ENCODE results near the gene EXD2. TPM values are rescaled to one million over a fixed set of nuclear protein-coding genes. Genes with fewer than 3 reads are reported as not detected.
"Not testable (repeated sequence)": the region's sequence is repeated elsewhere in the genome, so short reads cannot be mapped to it uniquely, and the experiment has no call there.

Gene EXD2
- polyA plus RNA-seq, 2 of the 4 experiments (the other 2 are of a cell fraction): 13.9 to 22.1 TPM

DNA sequence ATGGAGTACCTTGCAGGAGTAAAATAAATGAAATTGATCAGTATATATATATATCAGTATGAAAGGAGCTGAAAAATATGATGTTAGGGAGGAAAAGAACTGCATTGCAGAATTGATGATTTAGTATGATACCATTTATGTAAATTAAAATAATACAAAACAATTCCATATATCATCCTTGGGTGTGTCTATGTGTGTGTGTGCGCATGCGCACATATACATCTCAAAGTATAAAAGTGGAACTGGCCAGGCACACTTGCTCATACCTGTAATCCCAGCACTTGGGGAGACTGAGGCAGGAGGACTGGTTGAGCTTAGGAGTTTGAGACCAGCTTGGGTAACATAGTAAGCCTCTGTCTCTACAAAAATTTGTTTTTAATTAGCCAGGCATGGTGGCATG is 84.0 kb downstream of the EXD2 start:
- Histone ChIP-seq H3K9me3 (no peaks in the 10 kb centered on the region), H3K4me2 (no peak overlapping the region), H3K4me3 (no peak overlapping the region), H3K4me1 (no peaks in the 10 kb centered on the region), H3K27ac (no peak overlapping the region)
- TF ChIP-seq NPAS2 (CRISPR knock-in tag; IDR thresholded peaks at IDR 0.05; ENCODE audit: borderline replicate concordance) (no peak), KDM1A (IDR thresholded peaks at IDR 0.05; ENCODE audit: low read depth) (no peak)
- no peak for DNase-seq (ENCODE audit: low read depth in 1 of 2, low spot score in 1 of 2)
- no peak for ATAC-seq
- 98% methylated on average over 2 of the region's 2 CpGs for WGBS (ENCODE audit: missing lambda C conversion rate)
- FAIRE-seq: no peak
- ChIA-PET CTCF (interaction anchor here (1.3 to 6.5 kb wide), 4 partner anchors 12 to 71 kb away, joined by 5 to 45 read pairs (median 7); partner anchors contain the start of gene GALNT16), POLR2A (no interaction called here)

DNA sequence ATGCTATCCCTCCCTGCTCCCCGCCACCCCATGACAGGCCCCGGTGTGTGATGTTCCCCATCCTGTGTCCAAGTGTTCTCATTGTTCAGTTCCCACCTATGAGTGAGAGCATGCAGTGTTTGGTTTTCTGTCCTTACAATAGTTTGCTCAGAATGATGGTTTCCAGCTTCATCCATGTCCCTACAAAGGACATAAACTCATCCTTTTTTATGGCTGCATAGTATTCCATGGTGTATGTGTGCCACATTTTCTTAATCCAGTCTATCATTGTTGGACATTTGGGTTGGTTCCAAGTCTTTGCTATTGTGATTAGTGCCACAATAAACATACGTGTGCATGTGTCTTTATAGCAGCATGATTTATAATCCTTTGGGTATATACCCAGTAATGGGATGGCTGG is 86.1 kb downstream of the EXD2 start:
- WGBS (ENCODE audit: missing lambda C conversion rate): 83% methylated on average over 3 of the region's 3 CpGs

DNA sequence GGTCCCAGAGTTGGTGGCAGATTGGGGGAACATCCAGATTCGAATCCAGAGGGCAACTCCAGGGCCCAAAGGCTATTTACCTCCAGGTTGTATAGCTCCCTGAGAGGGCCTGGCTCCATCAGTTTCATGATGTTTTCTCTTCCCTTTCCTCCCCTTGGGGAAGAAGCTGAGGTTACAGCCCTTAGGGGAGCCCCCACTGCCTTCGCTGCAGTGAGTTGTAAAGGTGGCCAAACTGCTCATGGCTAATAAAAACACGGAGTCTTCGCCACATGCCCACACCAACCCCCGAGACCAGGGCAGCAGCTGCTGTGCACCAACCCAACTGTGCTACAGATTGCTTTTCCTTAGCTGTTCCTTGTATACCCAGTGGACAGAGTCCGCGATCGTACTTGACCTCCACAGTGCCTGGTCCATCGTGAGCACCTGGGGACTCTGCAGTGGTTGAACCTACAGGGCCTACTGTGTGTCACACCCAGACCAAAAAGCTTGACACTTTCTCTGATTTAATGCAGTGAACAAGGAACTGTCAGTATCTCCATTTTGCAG is 89.5 kb downstream of the EXD2 start:
- FAIRE-seq (no peak), DNase-seq (ENCODE audit: low read depth in 1 of 2, low spot score in 1 of 2) (no peak), ATAC-seq (no peak)
- WGBS (ENCODE audit: missing lambda C conversion rate): 71% methylated on average over 9 of the region's 9 CpGs
- no peak overlapping the region for H3K4me2 ChIP-seq
- ChIA-PET POLR2A (no interaction called here), CTCF (interaction anchor here (0.6 to 3.7 kb wide), 5 partner anchors 14 to 223 kb away, joined by 3 to 15 read pairs (median 4); partner anchors contain the start of gene GALNT16)
- no peak overlapping the region for H3K4me3 ChIP-seq
- TF ChIP-seq RCOR1 (IDR thresholded peaks at IDR 0.05; ENCODE audit: low read depth, low read length): no peak
- no peak for TF ChIP-seq CHD4 (IDR thresholded peaks at IDR 0.05; ENCODE audit: borderline replicate concordance)
- TF ChIP-seq MAZ (IDR thresholded peaks at IDR 0.05; ENCODE audit: borderline replicate concordance, low read depth, low read length): no peak
- TF ChIP-seq, protein P1, sequence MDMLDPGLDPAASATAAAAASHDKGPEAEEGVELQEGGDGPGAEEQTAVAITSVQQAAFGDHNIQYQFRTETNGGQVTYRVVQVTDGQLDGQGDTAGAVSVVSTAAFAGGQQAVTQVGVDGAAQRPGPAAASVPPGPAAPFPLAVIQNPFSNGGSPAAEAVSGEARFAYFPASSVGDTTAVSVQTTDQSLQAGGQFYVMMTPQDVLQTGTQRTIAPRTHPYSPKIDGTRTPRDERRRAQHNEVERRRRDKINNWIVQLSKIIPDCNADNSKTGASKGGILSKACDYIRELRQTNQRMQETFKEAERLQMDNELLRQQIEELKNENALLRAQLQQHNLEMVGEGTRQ (IDR thresholded peaks at IDR 0.05): no peak
- TF ChIP-seq CBX2 (IDR thresholded peaks at IDR 0.05; ENCODE audit: borderline replicate concordance, low read depth): no peak
- TF ChIP-seq HOXA7 (CRISPR knock-in tag; IDR thresholded peaks at IDR 0.05): no peak
- TF ChIP-seq ESRRA (IDR thresholded peaks at IDR 0.05; ENCODE audit: borderline replicate concordance, low read length): no peak
- TF ChIP-seq HEYL (CRISPR knock-in tag; IDR thresholded peaks at IDR 0.05): no peak
- H3K27ac ChIP-seq: no peak overlapping the region
- H3K9me3 ChIP-seq: no peaks in the 10 kb centered on the region
- no peaks in the 10 kb centered on the region for H3K4me1 ChIP-seq

More for the DNA sequence above, 86.1 kb downstream of the EXD2 start:
- H3K4me3 ChIP-seq; H3K4me2 ChIP-seq; H3K27ac ChIP-seq; POLR2A ChIA-PET; DNase-seq (ENCODE audit: low read depth in 1 of 2, low spot score in 1 of 2); ATAC-seq; H3K9me3 ChIP-seq; FAIRE-seq; H3K4me1 ChIP-seq: not testable (repeated sequence)
- CTCF ChIA-PET: interaction anchor here (0.9 kb wide), 1 partner anchor 69 kb away, joined by 4 read pairs; no protein-coding TSS in a partner anchor

DNA sequence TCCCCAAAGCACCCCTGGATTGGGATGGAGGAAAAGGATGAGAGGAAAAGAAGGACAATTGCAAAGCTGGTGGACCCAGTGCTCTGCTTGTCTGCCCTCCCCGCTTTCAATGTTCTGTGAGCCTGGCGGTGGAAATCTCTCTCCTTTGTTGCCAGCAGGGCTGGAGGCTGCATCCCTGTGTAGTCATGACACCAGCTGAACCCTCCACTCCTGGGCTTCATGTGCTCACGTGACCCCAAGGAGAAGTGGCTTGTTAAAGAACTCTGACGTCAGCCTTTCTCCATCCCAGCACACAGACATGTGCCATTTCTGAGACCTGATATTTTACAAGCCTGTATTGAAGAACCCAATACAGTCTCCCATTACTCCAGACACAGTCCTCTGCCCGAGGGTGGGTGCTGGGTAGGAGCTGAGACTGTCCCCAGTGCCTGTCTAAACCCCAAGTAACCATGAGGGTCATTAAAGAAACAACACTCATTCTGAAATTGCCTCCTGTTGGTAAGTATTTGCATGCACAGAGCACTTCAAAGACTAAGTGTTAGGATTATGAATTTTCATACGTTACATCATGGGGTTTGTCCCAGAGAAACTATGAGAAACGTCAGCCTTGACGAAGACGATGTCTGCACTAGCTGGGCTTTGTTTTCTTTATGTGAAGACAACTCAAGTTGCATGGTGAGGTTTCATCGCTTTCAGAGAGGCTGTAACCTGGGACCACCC is 90.3 kb downstream of the EXD2 start:
- 72% methylated on average over 10 of the region's 10 CpGs for WGBS (ENCODE audit: missing lambda C conversion rate)
- CTCF ChIA-PET: interaction anchor here (0.6 to 3.7 kb wide), 5 partner anchors 15 to 222 kb away, joined by 3 to 15 read pairs (median 4); partner anchors contain the start of gene GALNT16
- DNase-seq (ENCODE audit: low read depth in 1 of 2, low spot score in 1 of 2): no peak
- H3K4me2 ChIP-seq: no peak overlapping the region
- no peak for FAIRE-seq
- peak; percentile 27 to 32; a peak in 2 of 6 replicates for ATAC-seq
- no peak overlapping the region for H3K4me3 ChIP-seq
- H3K27ac ChIP-seq: no peak overlapping the region
- no peaks in the 10 kb centered on the region for H3K9me3 ChIP-seq
- no peaks in the 10 kb centered on the region for H3K4me1 ChIP-seq
- POLR2A ChIA-PET: no interaction called here
- TF ChIP-seq GATA3 (IDR thresholded peaks at IDR 0.05; ENCODE audit: borderline replicate concordance) (no peak), FOSB (CRISPR knock-in tag; IDR thresholded peaks at IDR 0.05) (no peak), JUN (IDR thresholded peaks at IDR 0.05) (no peak), CHD4 (IDR thresholded peaks at IDR 0.05; ENCODE audit: borderline replicate concordance) (no peak), ZSCAN20 (CRISPR knock-in tag; IDR thresholded peaks at IDR 0.05) (no peak), NFE2L2 (conservative IDR thresholded peaks at IDR 0.05; ENCODE audit: low read length) (no peak), CBX2 (IDR thresholded peaks at IDR 0.05; ENCODE audit: borderline replicate concordance, low read depth) (no peak), ESRRA (IDR thresholded peaks at IDR 0.05; ENCODE audit: borderline replicate concordance, low read length) (no peak), JUNB (IDR thresholded peaks at IDR 0.05) (no peak), TP53 (CRISPR knock-in tag; IDR thresholded peaks at IDR 0.05) (no peak), ZC3H11A (IDR thresholded peaks at IDR 0.05) (no peak), HEYL (CRISPR knock-in tag; IDR thresholded peaks at IDR 0.05) (no peak), POLR2A (IDR thresholded peaks at IDR 0.05; ENCODE audit: low read length) (no peak)
- TF ChIP-seq, protein P2, sequence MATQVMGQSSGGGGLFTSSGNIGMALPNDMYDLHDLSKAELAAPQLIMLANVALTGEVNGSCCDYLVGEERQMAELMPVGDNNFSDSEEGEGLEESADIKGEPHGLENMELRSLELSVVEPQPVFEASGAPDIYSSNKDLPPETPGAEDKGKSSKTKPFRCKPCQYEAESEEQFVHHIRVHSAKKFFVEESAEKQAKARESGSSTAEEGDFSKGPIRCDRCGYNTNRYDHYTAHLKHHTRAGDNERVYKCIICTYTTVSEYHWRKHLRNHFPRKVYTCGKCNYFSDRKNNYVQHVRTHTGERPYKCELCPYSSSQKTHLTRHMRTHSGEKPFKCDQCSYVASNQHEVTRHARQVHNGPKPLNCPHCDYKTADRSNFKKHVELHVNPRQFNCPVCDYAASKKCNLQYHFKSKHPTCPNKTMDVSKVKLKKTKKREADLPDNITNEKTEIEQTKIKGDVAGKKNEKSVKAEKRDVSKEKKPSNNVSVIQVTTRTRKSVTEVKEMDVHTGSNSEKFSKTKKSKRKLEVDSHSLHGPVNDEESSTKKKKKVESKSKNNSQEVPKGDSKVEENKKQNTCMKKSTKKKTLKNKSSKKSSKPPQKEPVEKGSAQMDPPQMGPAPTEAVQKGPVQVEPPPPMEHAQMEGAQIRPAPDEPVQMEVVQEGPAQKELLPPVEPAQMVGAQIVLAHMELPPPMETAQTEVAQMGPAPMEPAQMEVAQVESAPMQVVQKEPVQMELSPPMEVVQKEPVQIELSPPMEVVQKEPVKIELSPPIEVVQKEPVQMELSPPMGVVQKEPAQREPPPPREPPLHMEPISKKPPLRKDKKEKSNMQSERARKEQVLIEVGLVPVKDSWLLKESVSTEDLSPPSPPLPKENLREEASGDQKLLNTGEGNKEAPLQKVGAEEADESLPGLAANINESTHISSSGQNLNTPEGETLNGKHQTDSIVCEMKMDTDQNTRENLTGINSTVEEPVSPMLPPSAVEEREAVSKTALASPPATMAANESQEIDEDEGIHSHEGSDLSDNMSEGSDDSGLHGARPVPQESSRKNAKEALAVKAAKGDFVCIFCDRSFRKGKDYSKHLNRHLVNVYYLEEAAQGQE (IDR thresholded peaks at IDR 0.05): no peak
- TF ChIP-seq, protein P3, sequence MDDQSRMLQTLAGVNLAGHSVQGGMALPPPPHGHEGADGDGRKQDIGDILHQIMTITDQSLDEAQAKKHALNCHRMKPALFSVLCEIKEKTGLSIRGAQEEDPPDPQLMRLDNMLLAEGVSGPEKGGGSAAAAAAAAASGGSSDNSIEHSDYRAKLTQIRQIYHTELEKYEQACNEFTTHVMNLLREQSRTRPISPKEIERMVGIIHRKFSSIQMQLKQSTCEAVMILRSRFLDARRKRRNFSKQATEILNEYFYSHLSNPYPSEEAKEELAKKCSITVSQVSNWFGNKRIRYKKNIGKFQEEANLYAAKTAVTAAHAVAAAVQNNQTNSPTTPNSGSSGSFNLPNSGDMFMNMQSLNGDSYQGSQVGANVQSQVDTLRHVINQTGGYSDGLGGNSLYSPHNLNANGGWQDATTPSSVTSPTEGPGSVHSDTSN (IDR thresholded peaks at IDR 0.05): no peak
- TF ChIP-seq, protein P4, sequence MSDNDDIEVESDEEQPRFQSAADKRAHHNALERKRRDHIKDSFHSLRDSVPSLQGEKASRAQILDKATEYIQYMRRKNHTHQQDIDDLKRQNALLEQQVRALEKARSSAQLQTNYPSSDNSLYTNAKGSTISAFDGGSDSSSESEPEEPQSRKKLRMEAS (IDR thresholded peaks at IDR 0.05): no peak
- TF ChIP-seq, protein P5, sequence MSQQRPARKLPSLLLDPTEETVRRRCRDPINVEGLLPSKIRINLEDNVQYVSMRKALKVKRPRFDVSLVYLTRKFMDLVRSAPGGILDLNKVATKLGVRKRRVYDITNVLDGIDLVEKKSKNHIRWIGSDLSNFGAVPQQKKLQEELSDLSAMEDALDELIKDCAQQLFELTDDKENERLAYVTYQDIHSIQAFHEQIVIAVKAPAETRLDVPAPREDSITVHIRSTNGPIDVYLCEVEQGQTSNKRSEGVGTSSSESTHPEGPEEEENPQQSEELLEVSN (IDR thresholded peaks at IDR 0.05; ENCODE audit: borderline replicate concordance, low read depth): no peak
